Ovary (tissue), 9 donors: ENCODE data around the gene DNAH6. TPM values are rescaled to one million over a fixed set of nuclear protein-coding genes. Genes with fewer than 3 reads are reported as not detected.

Experiments used
- DNase-seq, 5 donors: peaks; one replicate each; pipeline ENCODE4 v3.0.0-alpha.2; 2019 to 2020
- H3K27ac ChIP-seq, 2 donors: fragments of 200-600 bp; one replicate each; pipeline versions ENCODE4 v1.5.1 to v1.8.0; 2019 to 2022
- H3K27me3 ChIP-seq: fragments of 200-600 bp; one replicate; pipeline ENCODE4 v1.8.0; 2022
- H3K36me3 ChIP-seq: fragments of 200-600 bp; sonication (generic); one replicate; pipeline ENCODE4 v1.5.1; 2019
- H3K4me1 ChIP-seq: one replicate; pipeline ENCODE4 v1.8.1; 2013; ENCODE audit warnings: mild to moderate bottlenecking, moderate library complexity; ENCODE audit not compliant: insufficient read depth
- H3K4me3 ChIP-seq: fragments of 200-600 bp; sonication (generic); one replicate; pipeline ENCODE4 v1.5.1; 2017
- H3K9me3 ChIP-seq, 2 donors: fragments of 200-600 bp in 1 of 2; sonication (generic) in 1 of 2; one replicate each; pipeline versions ENCODE4 v1.5.1 to v1.8.1; 2013 to 2019; ENCODE audit warnings: mild to moderate bottlenecking in 1 of 2, moderate library complexity in 1 of 2
- EP300 ChIP-seq: sonication (generic); formaldehyde crosslinking; IDR thresholded peaks from one replicate; pipeline ENCODE4 v1.6.1; 2017; ENCODE audit warnings: antibody characterized with exemption
- POLR2A ChIP-seq: fragments of 450-650 bp; IDR thresholded peaks from one replicate; pipeline ENCODE4 v1.6.1; 2017; ENCODE audit warnings: antibody characterized with exemption, mild to moderate bottlenecking, moderate library complexity
- WGBS, 3 donors: extraction: QIAGEN DNeasy Blood & Tissue Kit in 1 of 3; methylation state at CpG; one replicate each; pipeline versions ENCODE4 v1.1.5 to v1.1.7; 2013 to 2017; 5-methylcytosine and 5-hydroxymethylcytosine counted together
- intact Hi-C, 4 donors: fragments of 100-400 bp; cut with DNase I; formaldehyde crosslinking; loops; one replicate each; pipeline versions ENCODE4 v1.11.0 to v1.15.1; 2022 to 2023
- polyA plus RNA-seq, 2 donors: library from polyadenylated mRNA; stranded (reverse); fragments of 200-250 nt in 1 of 2; fragments of 350-450 nt in 1 of 2; fragmentation: Illumina TruSeq in 1 of 2; extraction: RNeasy Lipid Tissue Mini Kit (QIAGEN cat#74804) in 1 of 2; gene quantifications; one replicate each; pipeline ENCODE4 v1.2.3, GENCODE V29; 2013 to 2014
- total RNA-seq, 7 donors: library from RNA; depleted of rRNA in 2 of 7; stranded (reverse); fragments of >200 nt in 2 of 7; fragmentation: NEBNext Ultra II Directional in 3 of 7; extraction: Animal tissue kit (Norgen Biotek cat#: 25700) in 3 of 7; gene quantifications; one replicate each; pipeline versions ENCODE4 v1.1.0 to v1.2.4, GENCODE V29; 2016 to 2023
- TF ChIP-seq, protein P1 (sequence below), 3 donors: fragments of 450-650 bp in 2 of 3; fragments of 200-600 bp in 1 of 3; IDR thresholded peaks; one replicate each; pipeline versions ENCODE4 v1.5.1 to v1.8.0; 2016 to 2022; ENCODE audit warnings: antibody characterized with exemption in 3 of 3, mild to moderate bottlenecking in 1 of 3
- donor health status: DM: no; HTN: no; CAD: no; lungs with moderate emphysema.
- donor health status: DM: no; HTN: no; CAD: no.
- donor health status: Bipolar disorder and iron deficiency.
- donor health status: DM: yes; HTN: yes; CAD: no.
- donor health status: DM: no; HTN: no; CAD: no.
- donor health status: DM: yes; HTN: yes; CAD: no.

The DNAH6 gene
- total and polyA plus RNA-seq, 9 donors = 0.42 to 14.0 (median 2.4) TPM

DNA sequence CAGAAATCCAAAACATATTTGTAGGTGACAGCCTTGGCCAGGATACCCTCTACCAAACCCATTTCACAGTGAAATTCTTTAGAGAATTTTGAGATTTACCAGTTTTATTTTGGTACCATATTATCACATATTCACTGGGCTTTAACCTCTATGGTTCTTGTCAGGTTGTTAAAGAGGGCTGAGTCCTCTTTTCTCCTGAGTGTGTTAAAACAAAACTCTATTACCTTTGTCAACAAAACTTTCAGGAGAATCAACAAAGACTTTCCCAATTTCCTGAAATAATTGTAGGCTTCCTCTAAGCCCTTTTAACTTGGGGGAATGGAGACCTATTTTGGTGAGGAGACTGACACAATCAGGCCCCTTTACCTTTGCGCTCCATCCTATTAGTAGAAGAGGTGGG, 209.4 kb downstream of the DNAH6 start:
- Histone ChIP-seq H3K4me3 (no peak overlapping the region), H3K9me3 (no peaks in the 10 kb centered on the region), H3K27me3 (no peaks in the 10 kb centered on the region), H3K4me1 (peaks cover 3% of the 10 kb centered on the region), H3K27ac (no peak overlapping the region), H3K36me3 (no peaks in the 10 kb centered on the region)
- DNase-seq = no peak
- TF ChIP-seq, protein P1, sequence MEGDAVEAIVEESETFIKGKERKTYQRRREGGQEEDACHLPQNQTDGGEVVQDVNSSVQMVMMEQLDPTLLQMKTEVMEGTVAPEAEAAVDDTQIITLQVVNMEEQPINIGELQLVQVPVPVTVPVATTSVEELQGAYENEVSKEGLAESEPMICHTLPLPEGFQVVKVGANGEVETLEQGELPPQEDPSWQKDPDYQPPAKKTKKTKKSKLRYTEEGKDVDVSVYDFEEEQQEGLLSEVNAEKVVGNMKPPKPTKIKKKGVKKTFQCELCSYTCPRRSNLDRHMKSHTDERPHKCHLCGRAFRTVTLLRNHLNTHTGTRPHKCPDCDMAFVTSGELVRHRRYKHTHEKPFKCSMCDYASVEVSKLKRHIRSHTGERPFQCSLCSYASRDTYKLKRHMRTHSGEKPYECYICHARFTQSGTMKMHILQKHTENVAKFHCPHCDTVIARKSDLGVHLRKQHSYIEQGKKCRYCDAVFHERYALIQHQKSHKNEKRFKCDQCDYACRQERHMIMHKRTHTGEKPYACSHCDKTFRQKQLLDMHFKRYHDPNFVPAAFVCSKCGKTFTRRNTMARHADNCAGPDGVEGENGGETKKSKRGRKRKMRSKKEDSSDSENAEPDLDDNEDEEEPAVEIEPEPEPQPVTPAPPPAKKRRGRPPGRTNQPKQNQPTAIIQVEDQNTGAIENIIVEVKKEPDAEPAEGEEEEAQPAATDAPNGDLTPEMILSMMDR (IDR thresholded peaks at IDR 0.05) = no peak
- TF ChIP-seq POLR2A = no peak
- intact Hi-C loops = no loop called here
- 96 to 100% (median 100%) methylated on average over 1 of the region's 1 CpG for WGBS, 3 donors

DNA sequence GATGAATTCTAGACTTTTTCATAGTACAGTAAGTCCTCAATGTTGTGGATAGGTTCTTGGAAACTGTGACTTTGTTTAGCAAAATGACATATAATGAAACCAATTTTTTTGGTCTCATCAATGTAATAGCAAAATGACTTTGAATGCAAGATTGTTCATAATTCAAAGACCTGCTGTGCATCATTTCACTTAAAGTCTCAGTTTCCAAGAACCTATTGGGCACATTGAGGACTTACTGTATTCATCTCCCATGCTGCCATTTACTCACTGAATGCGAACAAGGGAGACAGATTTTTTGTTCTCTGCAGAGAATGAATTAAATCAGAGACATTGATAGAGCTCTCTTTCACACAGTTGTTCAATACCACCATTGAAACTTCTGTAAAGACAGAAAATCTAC, 211.0 kb downstream of the DNAH6 start:
- Histone ChIP-seq H3K4me1 (peaks cover 3% of the 10 kb centered on the region), H3K27me3 (no peaks in the 10 kb centered on the region), H3K9me3 (no peaks in the 10 kb centered on the region), H3K4me3 (no peak overlapping the region), H3K36me3 (no peaks in the 10 kb centered on the region), H3K27ac (no peak overlapping the region)
- intact Hi-C loops = no loop called here
- no peak for DNase-seq
- TF ChIP-seq, protein P1 (IDR thresholded peaks at IDR 0.05) = no peak
- no peak for TF ChIP-seq EP300
- TF ChIP-seq POLR2A = no peak
- 97 to 100% (median 97%) methylated on average over 1 of the region's 1 CpG for WGBS, 3 donors

DNA sequence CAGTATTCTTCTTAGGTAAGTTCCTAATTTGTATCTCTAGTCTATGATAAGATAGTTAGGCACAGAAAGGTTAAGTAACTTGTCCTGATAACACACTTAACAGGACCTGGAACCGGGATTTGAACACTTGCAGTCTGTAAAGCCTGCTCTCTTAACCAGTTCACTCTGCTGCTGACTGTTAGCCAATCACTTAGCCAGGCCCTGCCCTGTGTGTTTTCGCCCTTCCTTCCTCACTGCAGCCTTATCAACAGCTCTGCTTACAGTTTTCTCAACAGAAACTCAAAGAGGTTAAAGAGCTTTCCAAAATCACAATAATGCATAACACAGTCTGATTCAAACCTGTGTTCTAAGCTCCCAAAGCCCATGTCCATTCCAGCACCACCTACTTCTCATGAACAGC, 212.9 kb downstream of the DNAH6 start:
- H3K4me1 ChIP-seq = no peaks in the 10 kb centered on the region
- no peaks in the 10 kb centered on the region for H3K36me3 ChIP-seq
- WGBS, 3 donors = 23 to 52% (median 27%) methylated on average over 2 of the region's 2 CpGs
- TF ChIP-seq, protein P1 (IDR thresholded peaks at IDR 0.05) = no peak
- TF ChIP-seq EP300 (no peak), POLR2A (no peak)
- DNase-seq = no peak
- H3K27me3 ChIP-seq = no peaks in the 10 kb centered on the region
- intact Hi-C loops = no loop called here
- H3K9me3 ChIP-seq = no peaks in the 10 kb centered on the region
- no peak overlapping the region for H3K4me3 ChIP-seq
- H3K27ac ChIP-seq = no peak overlapping the region

DNA sequence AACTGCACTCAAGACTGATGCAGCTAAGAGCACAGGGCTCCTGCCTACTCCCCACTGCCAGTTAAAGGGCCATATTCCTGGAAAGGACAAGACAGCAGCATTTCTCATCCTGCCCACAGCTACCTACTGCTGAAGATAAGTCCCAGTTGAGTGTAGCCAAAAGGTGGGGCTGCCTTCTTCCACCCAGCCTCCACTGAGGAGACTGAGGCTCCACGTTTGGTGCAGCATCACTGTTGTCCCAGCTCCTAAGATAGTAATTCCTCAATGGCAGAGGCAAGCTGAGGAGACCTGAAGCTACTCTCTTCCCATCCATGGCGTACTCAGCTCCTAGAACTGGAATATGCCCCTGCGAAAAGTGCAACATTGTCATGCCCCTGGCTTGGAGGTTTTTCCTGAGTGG, 214.9 kb downstream of the DNAH6 start:
- Histone ChIP-seq H3K4me3 (no peak overlapping the region), H3K9me3 (no peaks in the 10 kb centered on the region), H3K36me3 (no peaks in the 10 kb centered on the region), H3K27me3 (no peaks in the 10 kb centered on the region), H3K4me1 (no peaks in the 10 kb centered on the region), H3K27ac (no peak overlapping the region)
- DNase-seq = no peak
- WGBS, 3 donors = 14 to 29% (median 15%) methylated on average over 3 of the region's 3 CpGs
- intact Hi-C loops = no loop called here
- TF ChIP-seq POLR2A (no peak), EP300 (no peak)
- TF ChIP-seq, protein P1 (IDR thresholded peaks at IDR 0.05) = no peak
